Stimulated activated CD4-positive, alpha-beta T cell treated with anti-CD3 and anti-CD28 coated beads, Interleukin-4, amount 100 ng/mL, for 1 hour (primary cell): ENCODE data around the gene MLXIP.
"Not testable (repeated sequence)": the region's sequence is repeated elsewhere in the genome, so short reads cannot be mapped to it uniquely, and the experiment has no call there.

Source experiments
- DNase-seq: peaks from one replicate; pipeline ENCODE4 v3.0.0-alpha.2; 2020

The MLXIP gene

GRCh38 chr12:122097927-122098756 lies 19.6 kb downstream of the MLXIP start:
- DNase-seq = no peak

- DNase-seq = no peak
These were observed 20.8 kb downstream of the MLXIP start for GRCh38 chr12:122099280-122099749.

GRCh38 chr12:122099856-122100255 lies 21.3 kb downstream of the MLXIP start:
- no peak for DNase-seq

- no peak for DNase-seq
These were observed 22.0 kb downstream of the MLXIP start for GRCh38 chr12:122100568-122100967.

- no peak for DNase-seq
These were observed 23.8 kb downstream of the MLXIP start for GRCh38 chr12:122102331-122102730.

- DNase-seq = no peak
These were observed 26.3 kb downstream of the MLXIP start for GRCh38 chr12:122104844-122105243.

GRCh38 chr12:122105496-122105895 lies 26.9 kb downstream of the MLXIP start:
- DNase-seq = not testable (repeated sequence)

- no peak for DNase-seq
These were observed 28.3 kb downstream of the MLXIP start for GRCh38 chr12:122106843-122107242.

GRCh38 chr12:122107261-122107660 lies 28.7 kb downstream of the MLXIP start:
- no peak for DNase-seq

GRCh38 chr12:122111089-122111641 lies 32.6 kb downstream of the MLXIP start:
- DNase-seq = no peak

GRCh38 chr12:122116707-122117535 lies 38.4 kb downstream of the MLXIP start:
- no peak for DNase-seq

- DNase-seq = no peak
These were observed 39.4 kb downstream of the MLXIP start for GRCh38 chr12:122117979-122118378.

- DNase-seq = not testable (repeated sequence)
These were observed 42.8 kb downstream of the MLXIP start for GRCh38 chr12:122121341-122121740.

- no peak for DNase-seq
These were observed 43.2 kb downstream of the MLXIP start for GRCh38 chr12:122121745-122122144.

- DNase-seq = peak; percentile 59
These were observed 44.6 kb downstream of the MLXIP start for GRCh38 chr12:122123051-122123760.

GRCh38 chr12:122123761-122124145 lies 45.2 kb downstream of the MLXIP start:
- no peak for DNase-seq

GRCh38 chr12:122124370-122124769 lies 45.8 kb downstream of the MLXIP start:
- DNase-seq = no peak

- DNase-seq = no peak
These were observed 47.1 kb downstream of the MLXIP start for GRCh38 chr12:122125452-122126341.

- no peak for DNase-seq
These were observed 47.7 kb downstream of the MLXIP start for GRCh38 chr12:122126342-122126635.

GRCh38 chr12:122126713-122127597 lies 48.4 kb downstream of the MLXIP start:
- DNase-seq = no peak

- no peak for DNase-seq
These were observed 49.3 kb downstream of the MLXIP start for GRCh38 chr12:122127839-122128238.
